NCI-H524 (cell line): ENCODE measurements around the gene MARCHF3.
A peak's percentile ranks its signal among the peaks of the same experiment; 100 is the strongest.
"Not testable (repeated sequence)": the region's sequence is repeated elsewhere in the genome, so short reads cannot be mapped to it uniquely, and the experiment has no call there.

Experiments used
- DNase-seq, 2 experiments: peaks; one replicate each; lab custom pipeline; 2025; lab: John Stamatoyannopoulos, UW

The MARCHF3 gene

GRCh38 chr5:127030259-127031146 is at the start of gene MARCHF3:
Gene MARCHF3, minus strand, starts transcription at chr5:127030558. Its CDS starts 112,387 bp downstream, at chr5:126918171.
- peak; percentile 83 to 95 for DNase-seq

- DNase-seq = peak; percentile 77 to 91
Measured at GRCh38 chr5:127079994-127080491, 49.7 kb upstream of the MARCHF3 start.

GRCh38 chr5:127077366-127077765 is 47.0 kb upstream of the MARCHF3 start:
- DNase-seq = no peak

GRCh38 chr5:127076315-127077129 is 46.2 kb upstream of the MARCHF3 start:
- no peak for DNase-seq

- DNase-seq = no peak
Measured at GRCh38 chr5:127074466-127074865, 44.1 kb upstream of the MARCHF3 start.

- DNase-seq = peak; percentile 59 to 74
Measured at GRCh38 chr5:127072861-127073846, 42.8 kb upstream of the MARCHF3 start, which contains the start of gene C5orf63. Gene C5orf63, minus strand, starts transcription at chr5:127073502. Its CDS starts 14,507 bp downstream, at chr5:127058995.

GRCh38 chr5:127070243-127070642 is 39.9 kb upstream of the MARCHF3 start:
- no peak for DNase-seq

- DNase-seq = no peak
Measured at GRCh38 chr5:127068493-127069214, 38.3 kb upstream of the MARCHF3 start.

- no peak for DNase-seq
Measured at GRCh38 chr5:127066721-127067120, 36.4 kb upstream of the MARCHF3 start.

- DNase-seq = no peak
Measured at GRCh38 chr5:127064253-127064840, 34.0 kb upstream of the MARCHF3 start.

GRCh38 chr5:127063257-127063913 is 33.0 kb upstream of the MARCHF3 start:
- no peak for DNase-seq

GRCh38 chr5:127061956-127062355 is 31.6 kb upstream of the MARCHF3 start:
- no peak for DNase-seq

- DNase-seq = no peak
Measured at GRCh38 chr5:127061537-127061936, 31.2 kb upstream of the MARCHF3 start.

- no peak for DNase-seq
Measured at GRCh38 chr5:127060470-127060985, 30.2 kb upstream of the MARCHF3 start.

- DNase-seq = no peak
Measured at GRCh38 chr5:127056896-127057295, 26.5 kb upstream of the MARCHF3 start.

GRCh38 chr5:127055880-127056653 is 25.7 kb upstream of the MARCHF3 start:
- no peak for DNase-seq

GRCh38 chr5:127053551-127053950 is 23.2 kb upstream of the MARCHF3 start:
- DNase-seq = not testable (repeated sequence)

GRCh38 chr5:127053049-127053448 is 22.7 kb upstream of the MARCHF3 start:
- DNase-seq = no peak

GRCh38 chr5:127051591-127051990 is 21.2 kb upstream of the MARCHF3 start:
- no peak for DNase-seq
